NOMO-1 treated with dmso at 0.1 percent for 144 hours (cell line): Measurements from ENCODE around the gene PPARD.
"Not testable (repeated sequence)": the region's sequence is repeated elsewhere in the genome, so short reads cannot be mapped to it uniquely, and the experiment has no call there.

Source experiments
- DNase-seq: peaks from one replicate; lab custom pipeline; 2025; ENCODE audit not compliant: unreplicated experiment; lab: John Stamatoyannopoulos, UW

Gene PPARD

GRCh38 chr6:35378261-35378660 is 35.9 kb downstream of the PPARD start:
- no peak for DNase-seq

GRCh38 chr6:35381132-35381531 is 38.8 kb downstream of the PPARD start:
- no peak for DNase-seq

GRCh38 chr6:35382015-35382414 is 39.7 kb downstream of the PPARD start:
- no peak for DNase-seq

GRCh38 chr6:35385457-35386202 is 43.3 kb downstream of the PPARD start:
- DNase-seq: no peak

- no peak for DNase-seq
Measured at GRCh38 chr6:35386989-35387388, 44.6 kb downstream of the PPARD start.

- DNase-seq: peak; percentile 48
Measured at GRCh38 chr6:35388030-35388429, 45.7 kb downstream of the PPARD start.

- DNase-seq: no peak
Measured at GRCh38 chr6:35388772-35389352, 46.5 kb downstream of the PPARD start.

- DNase-seq: not testable (repeated sequence)
Measured at GRCh38 chr6:35389386-35389785, 47.0 kb downstream of the PPARD start.

GRCh38 chr6:35391240-35391968 is 49.0 kb downstream of the PPARD start:
- DNase-seq: no peak

GRCh38 chr6:35392111-35392702 is 49.8 kb downstream of the PPARD start:
- no peak for DNase-seq

- no peak for DNase-seq
Measured at GRCh38 chr6:35392773-35393672, 50.7 kb downstream of the PPARD start.

- DNase-seq: no peak
Measured at GRCh38 chr6:35396991-35397390, 54.6 kb downstream of the PPARD start.

GRCh38 chr6:35397806-35398418 is 55.6 kb downstream of the PPARD start:
- no peak for DNase-seq

- no peak for DNase-seq
Measured at GRCh38 chr6:35398526-35398925, 56.2 kb downstream of the PPARD start.

- DNase-seq: no peak
Measured at GRCh38 chr6:35400111-35400510, 57.8 kb downstream of the PPARD start.

GRCh38 chr6:35400901-35401311 is 58.5 kb downstream of the PPARD start:
- DNase-seq: no peak

- DNase-seq: no peak
Measured at GRCh38 chr6:35401514-35401913, 59.2 kb downstream of the PPARD start.

GRCh38 chr6:35402136-35402855 is 59.9 kb downstream of the PPARD start:
- no peak for DNase-seq

- no peak for DNase-seq
Measured at GRCh38 chr6:35402856-35403191, 60.5 kb downstream of the PPARD start.
